HCT116 (cell line): ENCODE data around the gene USP2.

Source experiments
- CTCF ChIP-seq, 3 experiments: fragments of 200-600 bp in 1 of 3; sonication (generic) in 1 of 3; IDR thresholded peaks in 2 of 3; conservative IDR thresholded peaks in 1 of 3; 2 replicates each; pipeline ENCODE4 v1.5.1; 2012 to 2017; ENCODE audit warnings: low read depth in 2 of 3, low read length in 2 of 3, antibody characterized with exemption in 1 of 3, borderline replicate concordance in 1 of 3, control low read depth in 1 of 3, mild to moderate bottlenecking in 1 of 3, mixed read lengths in 1 of 3, mixed run types in 1 of 3, moderate library complexity in 1 of 3; ENCODE audit not compliant: insufficient read depth in 1 of 3
- EZH2phosphoT487 ChIP-seq: fragments of 200-600 bp; IDR thresholded peaks from 2 replicates; pipeline ENCODE4 v1.6.1; 2018; ENCODE audit warnings: antibody characterized with exemption, borderline replicate concordance
- POLR2A ChIP-seq: IDR thresholded peaks from 2 replicates; pipeline ENCODE4 v1.7.0; 2011; ENCODE audit warnings: borderline replicate concordance; ENCODE audit not compliant: insufficient read depth, insufficient read length; ENCODE audit errors: extremely low read depth
- POLR2AphosphoS5 ChIP-seq: IDR thresholded peaks from 2 replicates; pipeline ENCODE4 v1.6.1; 2011; ENCODE audit warnings: mild to moderate bottlenecking, low read depth, low read length, moderate library complexity
- REST ChIP-seq: IDR thresholded peaks from 2 replicates; pipeline ENCODE4 v1.6.1; 2012; ENCODE audit warnings: low read depth
- SIN3A ChIP-seq: IDR thresholded peaks from 2 replicates; pipeline ENCODE4 v1.6.1; 2012; ENCODE audit warnings: low read depth
- TCF7L2 ChIP-seq: IDR thresholded peaks from 2 replicates; pipeline ENCODE4 v1.7.0; 2011; ENCODE audit warnings: borderline replicate concordance, inconsistent platforms; ENCODE audit not compliant: insufficient read depth, insufficient read length; ENCODE audit errors: extremely low read depth
- YY1 ChIP-seq: IDR thresholded peaks from 2 replicates; pipeline ENCODE4 v1.6.1; 2011; ENCODE audit warnings: low read length, low read depth, moderate library complexity, mild to moderate bottlenecking; ENCODE audit not compliant: insufficient replicate concordance; ENCODE audit errors: extremely low read depth
- ZBTB33 ChIP-seq: IDR thresholded peaks from 2 replicates; pipeline ENCODE4 v1.6.1; 2011; ENCODE audit warnings: mild to moderate bottlenecking, low read length, moderate library complexity; ENCODE audit not compliant: insufficient replicate concordance; ENCODE audit errors: extremely low read depth

- TF ChIP-seq POLR2AphosphoS5, result no peak
- no peak for TF ChIP-seq CTCF (IDR thresholded peaks at IDR 0.05 in 2 of 3, conservative IDR thresholded peaks at IDR 0.05 in 1 of 3; ENCODE audit: borderline replicate concordance in 1 of 3, insufficient read depth in 1 of 3, low read depth in 2 of 3, low read length in 2 of 3)
- TF ChIP-seq SIN3A, result no peak
- no peak for TF ChIP-seq POLR2A
- no peak for TF ChIP-seq ZBTB33
- no peak for TF ChIP-seq YY1
- TF ChIP-seq TCF7L2, result no peak
- TF ChIP-seq EZH2phosphoT487, result no peak
- TF ChIP-seq REST, result no peak
Measured at GRCh38 chr11:119366690-119367620, 14.5 kb downstream of the USP2 start.
